Common myeloid progenitor, CD34-positive (primary cell): ENCODE data around the gene SLC7A5.
"Not testable (repeated sequence)": the region's sequence is repeated elsewhere in the genome, so short reads cannot be mapped to it uniquely, and the experiment has no call there.

Experiments
- CTCF ChIA-PET: fragments of 350-600 bp; sonication (Branson Sonifier 250); formaldehyde crosslinking; loops from one replicate; lab custom pipeline; 2021; ENCODE audit warnings: antibody characterized with exemption; lab: Charles Lee
- POLR2A ChIA-PET: fragments of 350-600 bp; sonication (Branson Sonifier 250); formaldehyde crosslinking; loops from one replicate; lab custom pipeline; 2021; ENCODE audit warnings: antibody characterized with exemption; lab: Charles Lee
- DNase-seq, 3 donors: peaks; one replicate each; pipeline versions ENCODE4 v3.0.0 to v3.0.0-alpha.2; 2013
- H3K27ac ChIP-seq, 2 experiments: 1 replicate in 1 of 2; 2 replicates in 1 of 2; pipeline ENCODE4 v1.7.0; 2013; ENCODE audit warnings: inconsistent platforms in 2 of 2, low read length in 2 of 2, mild to moderate bottlenecking in 2 of 2, low read depth in 1 of 2, moderate library complexity in 1 of 2; ENCODE audit not compliant: severe bottlenecking in 2 of 2, insufficient read depth in 1 of 2, poor library complexity in 1 of 2
- H3K27me3 ChIP-seq, 5 experiments: replicated peaks in 2 of 5; 1 replicate in 3 of 5; 2 replicates in 2 of 5; pipeline versions ENCODE4 v1.6.1 to v1.7.0; 2013; ENCODE audit warnings: low read length in 4 of 5, mild to moderate bottlenecking in 2 of 5, moderate library complexity in 2 of 5, inconsistent platforms in 1 of 5; ENCODE audit not compliant: insufficient read depth in 5 of 5, control insufficient read depth in 4 of 5
- H3K36me3 ChIP-seq, 4 experiments: 1 replicate in 2 of 4; 2 replicates in 2 of 4; pipeline versions ENCODE4 v1.6.1 to v1.7.0; 2013; ENCODE audit warnings: low read length in 3 of 4, control low read depth in 1 of 4, mild to moderate bottlenecking in 1 of 4; ENCODE audit not compliant: control insufficient read depth in 4 of 4, insufficient read depth in 4 of 4
- H3K4me1 ChIP-seq, 4 experiments: 1 replicate in 3 of 4; 2 replicates in 1 of 4; pipeline versions ENCODE4 v1.6.1 to v1.7.1; 2013; ENCODE audit warnings: low read length in 3 of 4, mild to moderate bottlenecking in 3 of 4, control low read depth in 1 of 4, inconsistent platforms in 1 of 4, moderate library complexity in 1 of 4; ENCODE audit not compliant: control insufficient read depth in 4 of 4, insufficient read depth in 4 of 4; ENCODE audit errors: control extremely low read depth in 1 of 4
- H3K4me3 ChIP-seq, 7 experiments: 1 replicate in 4 of 7; 2 replicates in 3 of 7; pipeline versions ENCODE4 v1.5.1 to v1.7.0; 2013; ENCODE audit warnings: mild to moderate bottlenecking in 7 of 7, low read length in 6 of 7, moderate library complexity in 6 of 7, inconsistent platforms in 2 of 7, low read depth in 2 of 7, control low read depth in 1 of 7; ENCODE audit not compliant: insufficient read depth in 4 of 7, control insufficient read depth in 1 of 7; ENCODE audit errors: extremely low read depth in 1 of 7
- H3K9me3 ChIP-seq, 5 experiments: 1 replicate in 4 of 5; 2 replicates in 1 of 5; pipeline versions ENCODE4 v1.6.1 to v1.7.1; 2013; ENCODE audit warnings: low read length in 4 of 5, mild to moderate bottlenecking in 2 of 5, inconsistent platforms in 1 of 5, low read depth in 1 of 5, moderate library complexity in 1 of 5; ENCODE audit not compliant: control insufficient read depth in 4 of 5, insufficient read depth in 2 of 5; ENCODE audit errors: control extremely low read depth in 1 of 5
- WGBS: methylation state at CpG from one replicate; pipeline ENCODE4 v1.1.5; 2013; ENCODE audit not compliant: insufficient coverage; 5-methylcytosine and 5-hydroxymethylcytosine counted together

SLC7A5 gene

DNA sequence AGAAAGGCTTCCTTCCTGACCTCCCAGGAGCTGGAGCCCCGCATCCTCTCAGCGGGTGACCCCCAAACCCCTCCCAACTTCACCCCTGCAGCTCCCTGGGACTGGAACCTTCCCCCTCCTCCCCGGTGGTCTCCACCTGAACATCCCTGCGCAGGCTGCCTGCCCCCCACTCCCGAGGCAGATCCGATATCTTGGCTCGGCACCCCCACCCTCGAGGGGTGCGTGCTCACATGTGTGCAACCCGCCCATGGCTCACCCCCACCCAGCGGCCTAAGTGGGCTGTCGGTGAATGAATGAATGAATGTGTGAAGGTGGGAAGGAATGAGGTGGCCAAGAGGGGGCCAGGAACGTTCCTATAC lies 39.7 kb downstream of the SLC7A5 start:
- Histone ChIP-seq H3K27ac (no peak overlapping the region), H3K27me3 (no peaks in the 10 kb centered on the region), H3K4me1 (no peaks in the 10 kb centered on the region), H3K4me3 (no peak overlapping the region), H3K36me3 (peaks cover 0 to 48% (median 26%) of the 10 kb centered on the region in 4 experiments), H3K9me3 (no peaks in the 10 kb centered on the region)
- no peak for DNase-seq
- WGBS, result 84% methylated on average over 5 of the region's 13 CpGs
- POLR2A ChIA-PET, result interaction anchor here (1.6 kb wide), 1 partner anchor 50 kb away, joined by 4 read pairs; no protein-coding TSS in a partner anchor
- CTCF ChIA-PET, result interaction anchor here (1.5 kb wide), 1 partner anchor 51 kb away, joined by 7 read pairs; no protein-coding TSS in a partner anchor

DNA sequence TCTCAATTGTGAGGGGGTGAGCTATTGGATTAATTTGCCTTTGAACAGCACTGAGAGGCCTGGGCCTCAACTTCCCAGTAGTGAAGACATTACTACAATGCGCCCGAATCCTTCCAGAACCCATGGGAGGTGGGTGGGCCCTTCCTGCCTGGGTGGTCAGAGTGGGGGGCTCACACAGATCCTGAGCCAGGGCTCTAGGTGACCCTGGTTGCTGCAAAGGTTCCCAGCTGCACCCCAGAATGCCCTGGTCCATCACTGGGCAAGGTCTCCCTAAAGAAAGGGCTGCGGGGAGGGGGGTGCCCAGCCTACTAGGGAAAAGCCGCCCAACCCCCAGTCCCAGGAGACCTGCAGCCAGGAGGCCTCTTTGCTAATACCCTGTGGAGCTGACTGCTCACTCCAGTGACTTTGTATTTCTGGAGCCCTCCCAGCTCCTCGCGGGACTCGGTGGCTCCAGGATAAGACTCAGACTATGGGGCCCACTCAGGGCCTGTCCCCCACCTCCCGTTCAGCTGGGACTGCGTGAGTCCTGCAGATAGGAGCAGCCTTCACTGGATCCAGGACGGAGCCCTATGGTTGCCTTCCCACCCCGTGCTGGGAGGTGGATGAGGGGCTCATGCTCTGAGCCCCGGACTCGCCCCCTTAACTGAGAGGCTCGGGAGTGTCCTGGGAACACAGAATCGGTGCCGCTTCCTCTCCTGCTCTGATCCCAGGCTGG lies 40.2 kb downstream of the SLC7A5 start:
- Histone ChIP-seq H3K4me1 (no peaks in the 10 kb centered on the region), H3K27ac (no peak overlapping the region)

DNA sequence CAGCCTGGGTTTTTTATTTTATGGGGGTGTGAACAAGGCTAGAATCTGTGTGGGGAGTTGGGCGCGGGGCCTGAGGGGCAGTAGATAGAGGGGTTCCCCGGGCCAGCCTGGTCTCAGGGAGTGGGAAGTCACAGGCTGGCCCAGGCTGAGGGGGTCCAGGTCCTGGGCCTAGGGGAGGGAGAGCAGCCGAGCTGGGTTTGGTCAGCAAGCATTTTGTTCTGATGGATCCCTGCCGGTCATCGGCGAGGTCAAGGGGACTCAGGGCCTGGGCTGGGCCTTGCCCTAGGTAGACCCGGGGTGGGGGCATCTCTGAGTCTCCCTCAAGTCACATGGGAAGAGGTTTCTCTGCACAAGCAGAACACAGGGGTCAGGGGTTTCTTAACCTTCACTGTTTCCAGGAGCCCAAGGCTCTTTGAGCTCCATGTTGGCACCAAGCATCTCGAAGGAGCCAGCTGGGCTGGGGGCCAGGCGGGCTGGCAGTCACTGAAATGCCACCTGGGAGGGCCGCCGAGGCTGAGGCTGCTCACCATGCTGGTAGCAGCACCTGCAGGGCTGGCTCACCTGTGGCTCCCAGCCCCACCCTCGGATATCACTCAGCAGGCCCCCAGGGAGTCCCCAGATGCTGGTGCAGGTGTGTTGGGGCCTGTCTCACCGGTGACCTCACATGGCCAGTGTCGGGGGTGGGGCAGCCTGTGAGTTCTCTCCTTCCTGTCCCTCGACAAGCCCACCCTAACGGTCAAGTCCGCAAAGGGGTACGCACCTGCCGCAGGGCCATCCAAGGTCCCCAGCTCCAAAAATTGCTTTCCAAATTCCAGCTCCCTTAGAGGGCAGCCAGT lies 41.0 kb downstream of the SLC7A5 start:
- 96% methylated on average over 14 of the region's 20 CpGs for WGBS

More for the DNA sequence above, 40.2 kb downstream of the SLC7A5 start:
- DNase-seq, result no peak
- CTCF ChIA-PET, result interaction anchor here (0.6 to 1.5 kb wide), 3 partner anchors 10 to 50 kb away, joined by 3 to 7 read pairs (median 3); no protein-coding TSS in a partner anchor
- H3K36me3 ChIP-seq, result peaks cover 0 to 43% (median 22%) of the 10 kb centered on the region in 4 experiments
- 95% methylated on average over 12 of the region's 16 CpGs for WGBS
- POLR2A ChIA-PET, result interaction anchor here (1.6 kb wide), 1 partner anchor 50 kb away, joined by 4 read pairs; no protein-coding TSS in a partner anchor
- H3K9me3 ChIP-seq, result no peaks in the 10 kb centered on the region
- no peak overlapping the region for H3K4me3 ChIP-seq
- H3K27me3 ChIP-seq, result no peaks in the 10 kb centered on the region

DNA sequence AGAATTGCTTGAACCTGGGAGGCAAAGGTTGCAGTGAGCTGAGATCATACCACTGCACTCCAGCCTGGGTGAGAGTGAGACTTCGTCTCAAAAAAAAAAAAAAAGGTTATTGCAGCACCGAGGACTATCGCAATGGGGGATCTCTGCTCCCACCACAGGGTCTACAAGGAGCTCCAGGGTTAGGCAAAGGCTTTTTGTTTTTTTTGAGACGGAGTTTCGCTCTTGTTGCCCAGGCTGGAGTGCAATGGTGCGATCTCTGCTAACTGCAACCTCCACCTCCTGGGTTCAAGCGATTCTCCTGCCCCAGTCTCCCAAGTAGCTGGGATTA lies 41.8 kb downstream of the SLC7A5 start:
- 89% methylated on average over 6 of the region's 7 CpGs for WGBS
- H3K4me3 ChIP-seq, H3K9me3 ChIP-seq, H3K4me1 ChIP-seq, DNase-seq, H3K27me3 ChIP-seq, H3K27ac ChIP-seq: not testable (repeated sequence)
- H3K36me3 ChIP-seq, result peaks cover 0 to 28% (median 14%) of the 10 kb centered on the region in 4 experiments
- CTCF ChIA-PET, result interaction anchor here (1.1 to 1.7 kb wide), 2 partner anchors 18 to 23 kb away, joined by 3 to 6 read pairs; no protein-coding TSS in a partner anchor
- POLR2A ChIA-PET, result interaction anchor here (0.5 kb wide), 1 partner anchor 11 kb away, joined by 3 read pairs; no protein-coding TSS in a partner anchor

More for the DNA sequence above, 41.0 kb downstream of the SLC7A5 start:
- Histone ChIP-seq H3K36me3 (peaks cover 0 to 36% (median 19%) of the 10 kb centered on the region in 4 experiments), H3K27ac (no peak overlapping the region), H3K4me1 (no peaks in the 10 kb centered on the region), H3K27me3 (no peaks in the 10 kb centered on the region), H3K4me3 (no peak overlapping the region), H3K9me3 (no peaks in the 10 kb centered on the region)
- ChIA-PET CTCF (interaction anchor here (0.6 to 1.7 kb wide), 4 partner anchors 10 to 49 kb away, joined by 3 to 7 read pairs (median 4); no protein-coding TSS in a partner anchor), POLR2A (interaction anchor here (1.6 kb wide), 1 partner anchor 49 kb away, joined by 4 read pairs; no protein-coding TSS in a partner anchor)
- DNase-seq, result no peak

DNA sequence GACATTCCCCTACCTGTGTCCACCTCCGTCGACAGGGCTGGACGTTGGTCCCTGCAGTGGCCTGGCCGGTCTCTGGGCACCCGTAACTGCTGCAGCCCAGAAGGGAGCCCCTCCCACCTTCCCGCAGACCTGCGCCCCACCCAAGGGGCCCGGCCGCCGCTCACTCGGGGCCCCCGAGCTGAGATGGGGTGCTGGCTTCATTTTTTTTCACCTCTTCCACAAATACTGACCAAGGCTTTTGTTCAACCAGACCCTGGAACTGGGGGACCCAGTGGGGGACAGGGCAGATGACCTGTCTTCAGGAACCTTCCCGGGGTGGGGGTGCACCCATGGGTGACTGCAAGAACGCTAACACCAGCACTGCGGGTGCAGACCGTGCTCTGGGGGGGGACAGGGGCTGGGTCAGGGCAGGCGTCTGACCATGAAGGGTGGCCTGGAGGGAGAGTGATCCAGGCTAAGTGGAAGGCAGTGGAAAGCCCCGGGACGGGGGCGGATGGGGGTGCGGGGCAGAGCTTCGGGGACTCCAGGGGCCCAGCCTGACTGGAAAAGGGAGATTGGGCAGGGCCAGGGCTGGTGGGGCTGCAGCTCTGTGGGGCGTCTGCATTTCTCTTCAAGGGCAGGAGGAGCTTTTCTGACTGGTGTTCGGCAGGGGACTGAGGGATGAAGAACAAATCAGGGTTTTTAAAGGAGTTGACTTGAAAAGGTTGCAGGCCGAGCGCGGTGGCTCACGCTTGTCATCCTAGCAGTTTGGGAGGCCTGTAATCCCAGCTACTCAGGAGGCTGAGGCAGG lies 42.3 kb downstream of the SLC7A5 start:
- H3K27ac ChIP-seq, result no peak overlapping the region
- ChIA-PET CTCF (interaction anchor here (0.8 to 1.7 kb wide), 3 partner anchors 13 to 23 kb away, joined by 3 to 6 read pairs (median 3); no protein-coding TSS in a partner anchor), POLR2A (interaction anchor here (0.5 kb wide), 1 partner anchor 11 kb away, joined by 3 read pairs; no protein-coding TSS in a partner anchor)
- DNase-seq, result no peak
- peaks cover 0 to 1% (median 0%) of the 10 kb centered on the region in 4 experiments for H3K4me1 ChIP-seq
- no peaks in the 10 kb centered on the region for H3K27me3 ChIP-seq
- H3K36me3 ChIP-seq, result peaks cover 0 to 23% (median 9%) of the 10 kb centered on the region in 4 experiments
- WGBS, result 95% methylated on average over 22 of the region's 28 CpGs
- H3K4me3 ChIP-seq, result no peak overlapping the region
- no peaks in the 10 kb centered on the region for H3K9me3 ChIP-seq

DNA sequence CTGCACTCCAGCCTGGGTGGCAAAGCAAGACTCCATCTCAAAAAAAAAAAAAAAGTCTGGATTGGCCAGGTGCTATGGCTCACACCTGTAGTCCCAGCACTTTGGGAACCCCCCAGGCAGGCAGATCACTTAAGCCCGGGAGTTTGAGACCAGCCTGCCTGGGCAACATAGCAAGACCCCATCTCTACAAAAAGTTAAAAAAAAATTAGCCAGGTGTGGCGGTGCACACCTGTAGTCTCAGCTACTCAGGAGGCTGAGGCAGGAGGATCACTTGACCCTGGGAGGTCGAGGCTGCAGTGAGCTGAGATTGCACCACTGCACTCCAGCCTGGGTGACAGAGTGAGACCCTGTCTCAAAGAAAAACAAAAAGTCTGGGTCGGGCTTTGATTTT lies 42.9 kb downstream of the SLC7A5 start:
- H3K4me1 ChIP-seq, H3K27ac ChIP-seq, H3K4me3 ChIP-seq, H3K9me3 ChIP-seq, DNase-seq, POLR2A ChIA-PET, H3K27me3 ChIP-seq: not testable (repeated sequence)
- WGBS, result 80% methylated on average over 3 of the region's 4 CpGs
- H3K36me3 ChIP-seq, result peaks cover 0 to 17% (median 6%) of the 10 kb centered on the region in 4 experiments
- CTCF ChIA-PET, result interaction anchor here (0.8 kb wide), 1 partner anchor 13 kb away, joined by 3 read pairs; no protein-coding TSS in a partner anchor
